HCT116 (cell line): Measurements from ENCODE around the gene POLR2I. TPM values are rescaled to one million over a fixed set of nuclear protein-coding genes. Genes with fewer than 3 reads are reported as not detected.

Experiments used
- ATAC-seq: fragments of 200-7000 bp; cut with Tn5 transposase; 2 replicates; pipeline ENCODE4 v1.9.1; 2020; ENCODE audit warnings: mild to moderate bottlenecking, moderate library complexity
- BruUV-seq: library from RNA; stranded (reverse); fragments of 400-500 nt; replicated peaks from 2 replicates; lab custom pipeline; 2021; lab: Mats Ljungman, UMichigan
- CTCF ChIA-PET: fragments of 300-600 bp; sonication (Branson Sonifier 250); formaldehyde crosslinking; loops from one replicate; lab custom pipeline; 2021; ENCODE audit warnings: antibody characterized with exemption; lab: Charles Lee
- POLR2A ChIA-PET: fragments of 300-600, 350-600 bp; sonication (Branson Sonifier 250); formaldehyde crosslinking; loops from one replicate; lab custom pipeline; 2021; ENCODE audit warnings: antibody characterized with exemption; lab: Charles Lee
- RAD21 ChIA-PET, 2 experiments: fragments of 300-600 bp; sonication (Branson Sonifier 250); formaldehyde crosslinking; loops; one replicate each; lab custom pipeline; 2023; ENCODE audit warnings: low total read pairs in 2 of 2; ENCODE audit not compliant: uncharacterized antibody in 2 of 2, unreplicated experiment in 2 of 2, low non-redundant PET in 1 of 2; lab: Charles Lee
- DNase-seq: peaks from one replicate; pipeline ENCODE4 v3.0.0-alpha.2; 2010; ENCODE audit warnings: low read depth, low spot score
- H2AFZ ChIP-seq: fragments of 200-600 bp; shearing (Covaris generic), sonication (generic); 2 replicates; pipeline ENCODE4 v1.6.1; 2017; ENCODE audit warnings: low read depth, mixed run types, mixed read lengths, antibody characterized with exemption, low read length; ENCODE audit not compliant: poor library complexity, severe bottlenecking
- H3K27ac ChIP-seq: 2 replicates; pipeline ENCODE4 v1.5.1; 2012; ENCODE audit warnings: low read depth, low read length
- H3K27me3 ChIP-seq: fragments of 200-600 bp; sonication (generic); 2 replicates; pipeline ENCODE4 v1.6.1; 2016; ENCODE audit warnings: mixed run types, low read length, mixed read lengths; ENCODE audit not compliant: insufficient read depth
- H3K36me3 ChIP-seq, 2 experiments: fragments of 200-500 bp in 1 of 2; fragments of 200-600 bp in 1 of 2; sonication (Bioruptor generic) in 1 of 2; sonication (generic) in 1 of 2; 2 replicates each; pipeline versions ENCODE4 v1.5.1 to v1.6.1; 2014 to 2016; ENCODE audit warnings: low read length in 2 of 2, inconsistent platforms in 1 of 2, mixed read lengths in 1 of 2, mixed run types in 1 of 2; ENCODE audit not compliant: insufficient read depth in 2 of 2, control insufficient read depth in 1 of 2
- H3K4me1 ChIP-seq, 2 experiments: fragments of 200-600 bp in 1 of 2; sonication (generic) in 1 of 2; 2 replicates each; pipeline versions ENCODE4 v1.5.1 to v1.6.1; 2012 to 2017; ENCODE audit warnings: low read length in 2 of 2, inconsistent platforms in 1 of 2, mild to moderate bottlenecking in 1 of 2, mixed read lengths in 1 of 2, mixed run types in 1 of 2, moderate library complexity in 1 of 2; ENCODE audit not compliant: insufficient read depth in 2 of 2, control insufficient read depth in 1 of 2
- H3K4me2 ChIP-seq: fragments of 200-600 bp; sonication (generic); 2 replicates; pipeline ENCODE4 v1.6.1; 2017; ENCODE audit warnings: mixed run types, low read length, mixed read lengths
- H3K4me3 ChIP-seq, 2 experiments: fragments of 200-600 bp in 1 of 2; sonication (generic) in 1 of 2; replicated peaks in 1 of 2; 2 replicates each; pipeline ENCODE4 v1.5.1; 2011 to 2016; ENCODE audit warnings: low read length in 2 of 2, control low read depth in 1 of 2, low read depth in 1 of 2, mild to moderate bottlenecking in 1 of 2, mixed read lengths in 1 of 2, mixed run types in 1 of 2
- H3K79me2 ChIP-seq: fragments of 200-600 bp; sonication (generic); 2 replicates; pipeline ENCODE4 v1.6.1; 2017; ENCODE audit warnings: mild to moderate bottlenecking, mixed run types, low read length, moderate library complexity, mixed read lengths; ENCODE audit not compliant: insufficient read depth
- H3K9ac ChIP-seq: fragments of 200-600 bp; sonication (generic); 2 replicates; pipeline ENCODE4 v1.6.1; 2016; ENCODE audit warnings: low read length, mixed read lengths
- H3K9me2 ChIP-seq: fragments of 200-600 bp; sonication (generic), shearing (Covaris generic); 2 replicates; pipeline ENCODE4 v1.6.1; 2017; ENCODE audit warnings: mixed run types, mild to moderate bottlenecking, moderate library complexity; ENCODE audit not compliant: insufficient read depth
- H3K9me3 ChIP-seq, 2 experiments: fragments of 200-500 bp in 1 of 2; fragments of 200-600 bp in 1 of 2; sonication (Bioruptor generic) in 1 of 2; sonication (generic) in 1 of 2; 2 replicates each; pipeline ENCODE4 v1.6.1; 2014 to 2017; ENCODE audit warnings: low read length in 2 of 2, mixed read lengths in 2 of 2, inconsistent platforms in 1 of 2, low read depth in 1 of 2, mild to moderate bottlenecking in 1 of 2, mixed run types in 1 of 2, moderate library complexity in 1 of 2; ENCODE audit not compliant: control insufficient read depth in 1 of 2, insufficient read depth in 1 of 2
- H4K20me1 ChIP-seq: fragments of 200-600 bp; sonication (generic), shearing (Covaris generic); 2 replicates; pipeline ENCODE4 v1.6.1; 2017; ENCODE audit warnings: mixed run types, mild to moderate bottlenecking, moderate library complexity; ENCODE audit not compliant: insufficient read depth
- ATF3 ChIP-seq: IDR thresholded peaks from 2 replicates; pipeline ENCODE4 v1.6.1; 2012
- CBX3 ChIP-seq: IDR thresholded peaks from 2 replicates; pipeline ENCODE4 v1.6.1; 2012; ENCODE audit warnings: low read depth
- CEBPB ChIP-seq: IDR thresholded peaks from 2 replicates; pipeline ENCODE4 v1.6.1; 2012; ENCODE audit warnings: low read depth
- CTCF ChIP-seq, 3 experiments: fragments of 200-600 bp in 1 of 3; sonication (generic) in 1 of 3; IDR thresholded peaks in 2 of 3; conservative IDR thresholded peaks in 1 of 3; 2 replicates each; pipeline ENCODE4 v1.5.1; 2012 to 2017; ENCODE audit warnings: low read depth in 2 of 3, low read length in 2 of 3, antibody characterized with exemption in 1 of 3, borderline replicate concordance in 1 of 3, control low read depth in 1 of 3, mild to moderate bottlenecking in 1 of 3, mixed read lengths in 1 of 3, mixed run types in 1 of 3, moderate library complexity in 1 of 3; ENCODE audit not compliant: insufficient read depth in 1 of 3
- EGR1 ChIP-seq: IDR thresholded peaks from 2 replicates; pipeline ENCODE4 v1.6.1; 2012; ENCODE audit warnings: low read depth
- ELF1 ChIP-seq: IDR thresholded peaks from 2 replicates; pipeline ENCODE4 v1.6.1; 2012; ENCODE audit warnings: low read depth, borderline replicate concordance
- EZH2 ChIP-seq: fragments of 200-600 bp; sonication (generic); IDR thresholded peaks from 2 replicates; pipeline ENCODE4 v1.6.1; 2017; ENCODE audit warnings: antibody characterized with exemption, mixed run types
- POLR2A ChIP-seq: IDR thresholded peaks from 2 replicates; pipeline ENCODE4 v1.7.0; 2011; ENCODE audit warnings: borderline replicate concordance; ENCODE audit not compliant: insufficient read depth, insufficient read length; ENCODE audit errors: extremely low read depth
- POLR2AphosphoS5 ChIP-seq: IDR thresholded peaks from 2 replicates; pipeline ENCODE4 v1.6.1; 2011; ENCODE audit warnings: mild to moderate bottlenecking, low read depth, low read length, moderate library complexity
- REST ChIP-seq: IDR thresholded peaks from 2 replicates; pipeline ENCODE4 v1.6.1; 2012; ENCODE audit warnings: low read depth
- SIN3A ChIP-seq: IDR thresholded peaks from 2 replicates; pipeline ENCODE4 v1.6.1; 2012; ENCODE audit warnings: low read depth
- SP1 ChIP-seq: IDR thresholded peaks from 2 replicates; pipeline ENCODE4 v1.6.1; 2012; ENCODE audit warnings: low read depth
- TCF7L2 ChIP-seq: IDR thresholded peaks from 2 replicates; pipeline ENCODE4 v1.7.0; 2011; ENCODE audit warnings: borderline replicate concordance, inconsistent platforms; ENCODE audit not compliant: insufficient read depth, insufficient read length; ENCODE audit errors: extremely low read depth
- YY1 ChIP-seq: IDR thresholded peaks from 2 replicates; pipeline ENCODE4 v1.6.1; 2011; ENCODE audit warnings: low read length, low read depth, moderate library complexity, mild to moderate bottlenecking; ENCODE audit not compliant: insufficient replicate concordance; ENCODE audit errors: extremely low read depth
- ZBTB33 ChIP-seq: IDR thresholded peaks from 2 replicates; pipeline ENCODE4 v1.6.1; 2011; ENCODE audit warnings: mild to moderate bottlenecking, low read length, moderate library complexity; ENCODE audit not compliant: insufficient replicate concordance; ENCODE audit errors: extremely low read depth
- intact Hi-C: fragments of 100-400 bp; cut with micrococcal nuclease; formaldehyde crosslinking; loops from 2 replicates; pipeline ENCODE4 v1.10.0; 2022
- total RNA-seq: library from RNA; stranded (reverse); gene quantifications from one replicate; pipeline ENCODE4 v1.2.1, GENCODE V29; 2021; ENCODE audit not compliant: unreplicated experiment

Gene POLR2I
- total RNA-seq, 1 experiment from 2014 or later: 108 TPM

DNA sequence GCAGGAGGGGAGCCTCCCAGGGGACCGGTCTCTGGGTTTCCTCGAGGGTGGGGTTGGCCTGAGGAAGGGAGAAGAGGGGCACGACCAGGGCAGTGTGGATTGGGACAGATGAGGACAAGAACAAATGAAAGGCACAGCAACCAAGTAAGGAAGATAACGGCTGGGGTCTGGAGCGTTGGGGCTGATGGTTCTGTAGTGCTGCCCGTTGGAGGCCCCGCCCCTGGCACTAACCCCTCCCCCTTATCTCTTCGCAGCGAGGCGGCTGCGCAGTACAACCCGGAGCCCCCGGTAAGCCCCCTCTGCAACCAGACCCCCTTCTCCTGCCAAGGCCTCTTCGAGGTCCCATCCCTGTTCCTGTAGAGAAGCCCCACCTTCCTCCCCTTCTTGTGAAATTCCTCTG is 27.4 kb upstream of the POLR2I start:
- H2AFZ ChIP-seq: no peak overlapping the region
- peak overlapping the region; percentile 66; the same call in 1 of the 2 replicates for H3K27ac ChIP-seq
- ATAC-seq (no peak), DNase-seq (no peak)
- intact Hi-C loops: no loop called here
- peak overlapping the region; percentile 99 for H3K9ac ChIP-seq
- no peak for TF ChIP-seq CBX3
- no peak for TF ChIP-seq SIN3A
- no peak for TF ChIP-seq EZH2
- TF ChIP-seq YY1: no peak
- TF ChIP-seq EGR1: no peak
- TF ChIP-seq SP1: no peak
- no peak for TF ChIP-seq ZBTB33
- TF ChIP-seq ELF1: no peak
- TF ChIP-seq REST: no peak
- TF ChIP-seq ATF3: no peak
- no peak for TF ChIP-seq CEBPB
- TF ChIP-seq CTCF (IDR thresholded peaks at IDR 0.05 in 2 of 3, conservative IDR thresholded peaks at IDR 0.05 in 1 of 3; ENCODE audit: borderline replicate concordance in 1 of 3, insufficient read depth in 1 of 3, low read depth in 2 of 3, low read length in 2 of 3): no peak
- TF ChIP-seq POLR2A: no peak
- TF ChIP-seq TCF7L2: no peak
- TF ChIP-seq POLR2AphosphoS5: no peak
- H3K9me3 ChIP-seq: no peaks in the 10 kb centered on the region
- peak overlapping the region; percentile 71 to 94; a peak in 3 of 4 replicates for H3K4me3 ChIP-seq
- peaks cover 47% of the 10 kb centered on the region for H3K79me2 ChIP-seq
- ChIA-PET CTCF (no interaction called here), POLR2A (no interaction called here), RAD21 (no interaction called here)
- H3K4me2 ChIP-seq: peak overlapping the region; percentile 96
- peaks cover 30 to 37% of the 10 kb centered on the region in 2 experiments for H3K4me1 ChIP-seq
- H3K27me3 ChIP-seq: no peaks in the 10 kb centered on the region
- no peaks in the 10 kb centered on the region for H3K9me2 ChIP-seq
- H4K20me1 ChIP-seq: peaks cover 6% of the 10 kb centered on the region; the same call in 1 of the 2 replicates
- H3K36me3 ChIP-seq: peaks cover 36 to 38% of the 10 kb centered on the region in 2 experiments
- no TSS peak for BruUV-seq
